GM12878 (cell line): ENCODE results near the gene FAM241A. TPM values are rescaled to one million over a fixed set of nuclear protein-coding genes. Genes with fewer than 3 reads are reported as not detected.

Source experiments
- ATAC-seq: fragments of 200-7000 bp; cut with Tn5 transposase; 3 replicates; pipeline ENCODE4 v1.9.1; 2020; ENCODE audit warnings: mild to moderate bottlenecking, moderate library complexity
- BruUV-seq: library from RNA; stranded (reverse); fragments of 400-500 nt; replicated peaks from 2 replicates; lab custom pipeline; 2021; lab: Mats Ljungman, UMichigan
- CTCF ChIA-PET: fragments of 300-600 bp; sonication (Branson Sonifier 250); formaldehyde crosslinking; extraction: SDS; loops from one replicate; lab custom pipeline; 2021; ENCODE audit warnings: inconsistent platforms; lab: Yijun Ruan, JAX
- POLR2A ChIA-PET: fragments of 350-600 bp; formaldehyde crosslinking; extraction: SDS; loops from one replicate; lab custom pipeline; 2021; ENCODE audit warnings: inconsistent platforms; lab: Charles Lee
- RAD21 ChIA-PET: fragments of 300-600 bp; sonication (Branson Sonifier 250); formaldehyde crosslinking; loops from one replicate; lab custom pipeline; 2023; ENCODE audit warnings: antibody characterized with exemption; ENCODE audit not compliant: unreplicated experiment; lab: Charles Lee
- SMC1A ChIA-PET: fragments of 300-600 bp; sonication (Branson Sonifier 250); formaldehyde crosslinking; loops from one replicate; lab custom pipeline; 2023; ENCODE audit not compliant: unreplicated experiment, uncharacterized antibody; lab: Charles Lee
- DNase-seq: peaks from one replicate; pipeline ENCODE4 v3.0.0-alpha.2; 2011; ENCODE audit warnings: low read depth, low spot score
- FAIRE-seq: peaks from 3 replicates; lab custom pipeline; 2011; peaks lifted over from hg19 to GRCh38; lab: Jason Lieb, UNC
- H2AFZ ChIP-seq: 2 replicates; pipeline ENCODE4 v1.6.0; 2011; ENCODE audit warnings: low read depth, low read length, control low read depth; ENCODE audit not compliant: control insufficient read depth
- H3K27ac ChIP-seq: 2 replicates; pipeline ENCODE4 v1.5.1; 2011; ENCODE audit warnings: control low read depth; ENCODE audit not compliant: control insufficient read depth, insufficient read depth
- H3K27me3 ChIP-seq, 2 experiments: replicated peaks in 1 of 2; 2 replicates each; pipeline versions ENCODE4 v1.6.0 to v1.6.1; 2011; ENCODE audit warnings: low read length in 1 of 2; ENCODE audit not compliant: control insufficient read depth in 2 of 2, insufficient read depth in 2 of 2
- H3K36me3 ChIP-seq, 2 experiments: 2 replicates each; pipeline ENCODE4 v1.5.1; 2011; ENCODE audit warnings: low read length in 1 of 2; ENCODE audit not compliant: control insufficient read depth in 2 of 2, insufficient read depth in 2 of 2
- H3K4me1 ChIP-seq: 2 replicates; pipeline ENCODE4 v1.6.1; 2011; ENCODE audit warnings: mild to moderate bottlenecking, low read length, moderate library complexity, mixed read lengths; ENCODE audit not compliant: control insufficient read depth, insufficient read depth
- H3K4me2 ChIP-seq: 2 replicates; pipeline ENCODE4 v1.6.0; 2011; ENCODE audit warnings: control low read depth; ENCODE audit not compliant: control insufficient read depth, insufficient read depth
- H3K4me3 ChIP-seq: fragments of 200-600 bp; sonication (generic); 2 replicates; pipeline ENCODE4 v1.5.1; 2016
- H3K79me2 ChIP-seq: 2 replicates; pipeline ENCODE4 v1.6.0; 2011; ENCODE audit warnings: low read length; ENCODE audit not compliant: control insufficient read depth, insufficient read depth
- H3K9ac ChIP-seq: 2 replicates; pipeline ENCODE4 v1.8.0; 2011; ENCODE audit warnings: low read length, control low read depth, mixed read lengths; ENCODE audit not compliant: control insufficient read depth, insufficient read depth
- H3K9me3 ChIP-seq: replicated peaks from 3 replicates; pipeline ENCODE4 v1.5.1; 2011; ENCODE audit warnings: mild to moderate bottlenecking, low read length; ENCODE audit not compliant: control insufficient read depth, insufficient read depth
- H4K20me1 ChIP-seq: 2 replicates; pipeline ENCODE4 v1.6.0; 2011; ENCODE audit not compliant: control insufficient read depth, insufficient read depth
- EP300 ChIP-seq, 2 experiments: fragments of 150-350 bp in 1 of 2; IDR thresholded peaks; 2 replicates each; pipeline ENCODE4 v1.6.1; 2011 to 2012; ENCODE audit warnings: low read depth in 2 of 2, low read length in 2 of 2, borderline replicate concordance in 1 of 2, improper control_type of control experiment in 1 of 2, inconsistent platforms in 1 of 2; ENCODE audit not compliant: control insufficient read depth in 1 of 2
- NFXL1 ChIP-seq: fragments of 450-650 bp; IDR thresholded peaks from 2 replicates; pipeline ENCODE4 v1.6.1; 2017; ENCODE audit warnings: antibody characterized with exemption, mild to moderate bottlenecking, borderline replicate concordance
- RFX5 ChIP-seq: IDR thresholded peaks from 2 replicates; pipeline ENCODE4 v1.6.1; 2011; ENCODE audit warnings: low read depth, low read length, improper control_type of control experiment
- WGBS: methylation state at CpG from one replicate; pipeline ENCODE4 v1.1.6; 2016; ENCODE audit warnings: low lambda C conversion rate; ENCODE audit not compliant: insufficient replicate concordance, insufficient coverage; ENCODE audit errors: missing lambda C conversion rate; 5-methylcytosine and 5-hydroxymethylcytosine counted together
- in situ Hi-C: fragments of 300-500 bp; cut with MboI; formaldehyde crosslinking; loops from 9 replicates; pipeline ENCODE4 v1.14.3; 2018; ENCODE audit warnings: mixed read lengths
- intact Hi-C: fragments of 100-400 bp; cut with micrococcal nuclease; formaldehyde crosslinking; loops from one replicate; pipeline ENCODE4 v1.14.2; 2022; ENCODE audit not compliant: unreplicated experiment
- polyA plus RNA-seq, 11 experiments: library from polyadenylated mRNA; depleted of rRNA in 4 of 11; unstranded in 6 of 11; stranded (reverse) in 5 of 11; fragments of >200 nt; fragmentation: Nextera tagmentation in 4 of 11; fragmentation: Illumina TruSeq in 1 of 11; extraction: Ambion mirVana in 4 of 11; extraction: Trizol in 1 of 11; gene quantifications; 1 replicate in 1 of 11; 2 replicates in 10 of 11; pipeline versions ENCODE4 v1.2.1 to v1.2.3, GENCODE V29; 2011 to 2016; ENCODE audit warnings: inconsistent platforms in 2 of 11, missing spikeins in 2 of 11, low read depth in 1 of 11
- total RNA-seq, 4 experiments: library from RNA; depleted of rRNA in 3 of 4; stranded (reverse); fragments of >200 nt in 3 of 4; fragmentation: Illumina TruSeq in 1 of 4; extraction: Trizol in 1 of 4; gene quantifications; 2 replicates each; pipeline versions ENCODE4 v1.2.1 to v1.2.3, GENCODE V29; 2013 to 2021

The FAM241A gene
- total and polyA plus RNA-seq, 10 of the 15 experiments (the other 5 are each of a cell fraction or from before 2014, with no cell fraction given), result 0.20 to 7.5 (median 2.4) TPM

DNA sequence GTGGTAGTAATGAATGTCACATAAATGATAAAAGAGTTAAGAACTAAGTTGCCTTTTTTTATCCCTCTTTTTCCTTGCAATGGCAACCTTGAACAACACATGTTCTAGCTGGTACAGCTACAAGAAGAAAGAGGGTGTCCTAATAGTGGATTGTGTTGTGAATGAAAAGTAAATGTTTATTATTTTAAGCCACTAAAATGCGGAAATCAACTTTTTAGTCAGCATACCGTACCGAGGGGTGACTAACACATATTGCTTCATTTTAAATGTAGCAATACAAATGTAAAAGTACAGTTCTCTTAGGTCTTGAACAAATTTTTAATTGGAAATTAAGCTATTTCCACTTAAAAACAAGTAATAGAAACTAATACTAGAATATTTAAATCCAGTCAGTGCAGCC is 68.6 kb downstream of the FAM241A start:
- Histone ChIP-seq H4K20me1 (no peaks in the 10 kb centered on the region), H3K27me3 (no peaks in the 10 kb centered on the region), H3K9me3 (no peaks in the 10 kb centered on the region; the same call in 2 of the 3 replicates), H3K4me3 (no peak overlapping the region), H3K36me3 (no peaks in the 10 kb centered on the region), H3K79me2 (no peaks in the 10 kb centered on the region), H3K4me1 (no peaks in the 10 kb centered on the region), H3K4me2 (no peak overlapping the region), H3K9ac (no peak overlapping the region), H3K27ac (no peak overlapping the region), H2AFZ (no peak overlapping the region)
- POLR2A ChIA-PET, result interaction anchor here (0.6 to 1.8 kb wide), 4 partner anchors 14 to 114 kb away, joined by 3 to 5 read pairs (median 4); partner anchors contain the start of gene AP1AR
- BruUV-seq, result no TSS peak
- no peak for DNase-seq
- 59% methylated on average over 3 of the region's 3 CpGs for WGBS
- no peak for ATAC-seq
- RAD21 ChIA-PET, result interaction anchor here (1.0 to 5.8 kb wide), 9 partner anchors 20 to 329 kb away, joined by 3 to 60 read pairs (median 5); partner anchors contain the start of gene AP1AR
- SMC1A ChIA-PET, result interaction anchor here (0.6 to 5.4 kb wide), 19 partner anchors 11 to 340 kb away, joined by 3 to 88 read pairs (median 4); no protein-coding TSS in a partner anchor
- TF ChIP-seq NFXL1 (no peak), EP300 (IDR thresholded peaks at IDR 0.05; ENCODE audit: borderline replicate concordance in 1 of 2, control insufficient read depth in 1 of 2, low read depth in 2 of 2, low read length in 2 of 2) (no peak), RFX5 (no peak)
- intact Hi-C loops (loop anchor here (5.0 kb wide), 1 partner anchor 308 kb away; no protein-coding TSS in a partner anchor), in situ Hi-C loops (no loop called here)
- no peak for FAIRE-seq
- CTCF ChIA-PET, result interaction anchor here (0.6 to 9.2 kb wide), 27 partner anchors 9 to 1369 kb away, joined by 3 to 122 read pairs (median 4); partner anchors contain the start of gene AP1AR
